ENCODE measurements around the gene CD300H. TPM values are rescaled to one million over a fixed set of nuclear protein-coding genes. Genes with fewer than 3 reads are reported as not detected.

The CD300H gene
- total RNA-seq, 4 donors from 2014 or later = not detected

Other genes starting within 250 kb of the CD300H start
- gene KIF19, start 241.3 kb downstream of the CD300H start, total RNA-seq = under 1 TPM in 2 of 4 donors, not detected in 2; 0.12 to 0.76 TPM
- not detected for gene BTBD17, start 205.6 kb downstream of the CD300H start, total RNA-seq
- gene GPR142, start 200.0 kb downstream of the CD300H start, total RNA-seq = under 1 TPM in 1 of 4 donors, not detected in 3; 0.38 TPM
- gene GPRC5C, start 135.4 kb downstream of the CD300H start, total RNA-seq = 10 to 100 TPM in 2 of 4 donors, 1 to 10 TPM in 2; 6.3 to 21.6 (median 11.7) TPM
- 10 to 100 TPM in 1 of 4 donors, 1 to 10 TPM in 2, under 1 TPM in 1; 0.88 to 19.6 (median 2.8) TPM for gene CD300A, start 100.9 kb downstream of the CD300H start, total RNA-seq
- gene CD300LB, start 36.0 kb downstream of the CD300H start, total RNA-seq = under 1 TPM in 2 of 4 donors, not detected in 2; 0.19 TPM
- under 1 TPM in 3 of 4 donors, not detected in 1; 0.18 to 0.76 (median 0.42) TPM for gene CD300C, start 21.4 kb downstream of the CD300H start, total RNA-seq
- not detected for gene CD300LD, start 24.8 kb upstream of the CD300H start, total RNA-seq
- under 1 TPM; 0.15 to 0.53 (median 0.18) TPM for gene CD300E, start 56.2 kb upstream of the CD300H start, total RNA-seq
- 1 to 10 TPM in 2 of 4 donors, under 1 TPM in 2; 0.48 to 1.3 (median 0.89) TPM for gene CD300LF, start 145.4 kb upstream of the CD300H start, total RNA-seq
- gene RAB37, start 169.7 kb upstream of the CD300H start, total RNA-seq = 1 to 10 TPM in 2 of 4 donors, under 1 TPM in 1, not detected in 1; 0.44 to 3.2 (median 1.6) TPM
- 100 to 1,000 TPM; 214 to 483 (median 313) TPM for gene NHERF1, start 181.1 kb upstream of the CD300H start, total RNA-seq
- gene NAT9, start 208.8 kb upstream of the CD300H start, total RNA-seq = 10 to 100 TPM; 17.3 to 29.8 (median 24.5) TPM